Activated naive CD8-positive, alpha-beta T cell treated with anti-CD3 and anti-CD28 coated beads, Interleukin-2, amount 10 ng/mL, durations not matched to agents 7 days and 5 days (primary cell): ENCODE measurements around the gene ADCY9. TPM values are rescaled to one million over a fixed set of nuclear protein-coding genes. Genes with fewer than 3 reads are reported as not detected.

Experiments
- ATAC-seq: fragments of 150-1000 bp; cut with Tn5 transposase; one replicate; pipeline ENCODE4 v1.10.0; 2021; ENCODE audit warnings: low read depth, moderate library complexity
- POLR2A ChIA-PET: fragments of 350-600 bp; sonication (Branson Sonifier 250); formaldehyde crosslinking; loops from one replicate; lab custom pipeline; 2021; ENCODE audit warnings: antibody characterized with exemption; lab: Charles Lee
- DNase-seq: peaks from one replicate; pipeline ENCODE4 v3.0.0; 2021
- H3K27ac Mint-ChIP-seq: one replicate; pipeline ENCODE4 v1.8.0; 2022; ENCODE audit warnings: mild to moderate bottlenecking, mixed read lengths
- H3K27me3 Mint-ChIP-seq: one replicate; pipeline ENCODE4 v1.8.0; 2022; ENCODE audit warnings: mild to moderate bottlenecking, moderate library complexity, mixed read lengths
- H3K36me3 Mint-ChIP-seq: one replicate; pipeline ENCODE4 v1.8.0; 2021; ENCODE audit warnings: mild to moderate bottlenecking, mixed read lengths
- H3K4me1 Mint-ChIP-seq: one replicate; pipeline ENCODE4 v1.8.0; 2021; ENCODE audit warnings: mixed read lengths
- H3K4me3 Mint-ChIP-seq: one replicate; pipeline ENCODE4 v1.8.0; 2022; ENCODE audit warnings: mild to moderate bottlenecking, moderate library complexity, mixed read lengths
- H3K9me3 Mint-ChIP-seq: one replicate; pipeline ENCODE4 v1.8.0; 2021; ENCODE audit warnings: mixed read lengths
- total RNA-seq, 2 experiments: library from RNA; stranded (reverse); gene quantifications; one replicate each; pipeline ENCODE4 v1.2.3, GENCODE V29; 2021

The ADCY9 gene
- total RNA-seq, 2 experiments from 2014 or later = 9.9 to 10.1 TPM

DNA sequence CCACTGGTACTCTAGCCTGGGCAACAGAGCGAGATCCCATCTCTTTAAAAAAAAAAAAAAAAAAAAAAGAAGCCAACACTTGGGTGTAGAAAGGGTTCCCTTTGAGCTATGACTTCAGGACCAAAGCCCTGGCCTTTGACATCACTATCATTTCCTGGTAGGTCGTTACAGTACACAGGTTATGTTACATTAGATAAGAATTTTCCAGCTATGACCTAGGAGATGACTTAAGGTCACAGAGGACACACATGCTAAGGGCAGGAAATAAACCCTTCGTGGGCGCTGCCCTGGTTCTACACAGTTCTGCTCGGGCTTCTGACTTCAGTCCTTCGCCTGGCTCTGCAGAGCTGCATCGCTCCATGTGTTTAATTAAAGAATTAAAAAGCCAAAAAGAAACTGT, 112.0 kb downstream of the ADCY9 start:
- peaks cover 2% of the 10 kb centered on the region for H3K27me3 Mint-ChIP-seq
- peaks cover 13% of the 10 kb centered on the region for H3K4me1 Mint-ChIP-seq
- DNase-seq (no peak), ATAC-seq (no peak)
- no peak overlapping the region for H3K27ac Mint-ChIP-seq
- no peaks in the 10 kb centered on the region for H3K9me3 Mint-ChIP-seq
- POLR2A ChIA-PET = no interaction called here
- H3K36me3 Mint-ChIP-seq = no peaks in the 10 kb centered on the region
- H3K4me3 Mint-ChIP-seq = no peak overlapping the region

DNA sequence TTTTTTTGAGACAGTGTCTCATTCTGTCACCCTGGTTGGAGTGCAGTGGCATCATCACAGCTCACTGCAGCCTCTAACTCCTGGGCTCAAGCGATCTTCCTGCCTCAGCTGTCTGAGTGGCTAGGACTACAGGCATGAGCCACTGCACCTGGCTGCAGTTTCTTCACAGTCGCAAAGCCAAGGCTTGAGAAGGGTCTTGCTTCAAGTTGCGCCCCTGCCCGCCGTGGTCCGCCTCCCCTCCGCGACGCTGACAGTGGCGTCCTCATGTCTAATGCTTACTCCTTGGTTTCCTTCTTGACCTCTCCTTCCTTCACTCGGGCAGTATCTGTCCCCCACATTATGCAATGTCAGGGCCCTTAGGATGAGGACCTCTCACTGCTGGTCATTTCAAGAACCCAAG, 112.7 kb downstream of the ADCY9 start:
- Mint-ChIP-seq H3K4me3 (no peak overlapping the region), H3K9me3 (no peaks in the 10 kb centered on the region), H3K36me3 (no peaks in the 10 kb centered on the region), H3K27me3 (peaks cover 2% of the 10 kb centered on the region), H3K4me1 (peaks cover 13% of the 10 kb centered on the region), H3K27ac (no peak overlapping the region)
- DNase-seq (no peak), ATAC-seq (no peak)
- POLR2A ChIA-PET = no interaction called here

DNA sequence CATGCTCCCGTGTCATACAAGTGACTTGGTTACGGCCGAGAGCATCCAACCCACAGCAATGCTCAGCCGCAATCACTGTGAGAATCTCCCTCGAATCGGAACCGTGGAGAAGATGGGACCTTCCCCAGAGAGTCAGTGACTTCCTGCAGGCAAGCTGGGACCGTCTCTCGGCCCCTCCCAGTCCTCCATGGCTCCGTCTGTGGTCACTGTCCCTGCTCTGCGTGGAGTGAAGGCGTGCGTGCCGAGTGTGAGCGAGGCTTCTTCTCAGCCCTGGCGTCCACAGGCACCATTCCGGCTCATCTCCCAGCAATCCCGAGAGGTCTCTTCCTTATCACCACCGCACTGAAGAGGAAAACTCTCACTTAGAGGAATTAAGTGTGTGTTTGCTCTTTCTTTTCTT, 113.1 kb downstream of the ADCY9 start:
- Mint-ChIP-seq H3K36me3 (no peaks in the 10 kb centered on the region), H3K9me3 (no peaks in the 10 kb centered on the region), H3K4me1 (peaks cover 13% of the 10 kb centered on the region), H3K27me3 (peaks cover 2% of the 10 kb centered on the region), H3K4me3 (no peak overlapping the region), H3K27ac (no peak overlapping the region)
- DNase-seq (no peak), ATAC-seq (no peak)
- POLR2A ChIA-PET = no interaction called here

DNA sequence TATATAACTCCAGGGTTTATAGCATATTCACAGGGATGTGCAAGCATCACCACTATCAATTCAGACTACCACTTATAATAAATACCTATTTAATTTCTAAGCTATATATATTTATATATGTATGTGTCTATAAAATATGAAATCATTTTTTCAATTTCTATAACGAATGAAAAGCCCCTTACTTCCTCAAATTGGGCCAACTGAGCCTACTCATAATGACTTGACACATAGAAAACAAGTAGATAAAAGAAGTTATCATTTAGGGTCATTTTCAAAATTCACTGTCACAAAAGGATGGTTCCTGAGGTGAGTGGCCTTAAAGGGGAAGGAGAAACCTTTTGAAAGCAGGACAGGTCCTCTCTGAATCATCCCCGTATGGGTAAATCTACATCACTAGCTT, 114.1 kb downstream of the ADCY9 start:
- H3K36me3 Mint-ChIP-seq = no peaks in the 10 kb centered on the region
- no peak for DNase-seq
- no peaks in the 10 kb centered on the region for H3K9me3 Mint-ChIP-seq
- POLR2A ChIA-PET = no interaction called here
- H3K27ac Mint-ChIP-seq = no peak overlapping the region
- no peak overlapping the region for H3K4me3 Mint-ChIP-seq
- H3K4me1 Mint-ChIP-seq = peaks cover 13% of the 10 kb centered on the region
- ATAC-seq = no peak
- peaks cover 2% of the 10 kb centered on the region for H3K27me3 Mint-ChIP-seq

DNA sequence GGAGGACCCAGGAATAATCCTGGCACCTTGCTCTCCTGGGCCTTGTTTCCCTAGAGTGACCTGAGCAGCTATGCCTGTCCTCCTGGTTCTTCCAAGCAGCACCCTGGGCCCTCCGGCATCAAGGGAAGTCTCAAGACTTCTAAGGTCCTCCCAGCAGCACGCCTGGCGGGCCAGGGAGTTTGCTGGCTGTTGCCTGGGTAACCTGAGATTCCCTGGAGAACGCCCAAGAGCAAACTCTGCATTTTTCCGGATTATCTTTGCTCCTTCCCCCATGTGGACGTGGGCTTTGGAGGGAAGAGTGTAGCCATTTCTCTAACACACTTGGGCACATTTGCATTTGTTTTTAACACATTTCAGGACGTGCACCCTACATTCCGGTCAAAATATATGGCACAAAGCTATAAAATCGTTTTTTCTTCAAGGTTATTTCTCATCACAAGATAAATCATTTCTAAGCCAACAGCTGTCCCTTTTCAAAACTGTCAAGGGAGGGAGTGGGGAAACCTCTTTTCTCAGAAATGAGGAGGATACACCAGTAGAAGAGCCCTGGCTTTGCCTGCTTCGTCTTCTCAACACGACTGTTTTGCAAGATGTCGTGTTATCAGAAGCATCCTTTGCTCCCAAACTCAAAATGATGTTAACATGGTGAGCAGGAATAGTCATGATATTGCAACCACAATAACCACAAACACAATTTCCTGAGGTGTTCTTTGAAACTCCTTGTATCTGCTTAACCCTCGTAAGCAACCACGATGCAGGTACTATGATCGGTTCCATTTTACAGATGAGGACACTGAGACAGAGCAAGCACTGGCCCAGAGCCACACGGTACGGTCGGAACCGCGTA, 116.5 kb downstream of the ADCY9 start:
- Mint-ChIP-seq H3K36me3 (no peaks in the 10 kb centered on the region), H3K4me3 (peak overlapping the region; percentile 55), H3K9me3 (no peaks in the 10 kb centered on the region), H3K27me3 (peaks cover 2% of the 10 kb centered on the region), H3K27ac (no peak overlapping the region), H3K4me1 (peaks cover 13% of the 10 kb centered on the region)
- DNase-seq = no peak
- POLR2A ChIA-PET = no interaction called here
- peak; percentile 58 for ATAC-seq

DNA sequence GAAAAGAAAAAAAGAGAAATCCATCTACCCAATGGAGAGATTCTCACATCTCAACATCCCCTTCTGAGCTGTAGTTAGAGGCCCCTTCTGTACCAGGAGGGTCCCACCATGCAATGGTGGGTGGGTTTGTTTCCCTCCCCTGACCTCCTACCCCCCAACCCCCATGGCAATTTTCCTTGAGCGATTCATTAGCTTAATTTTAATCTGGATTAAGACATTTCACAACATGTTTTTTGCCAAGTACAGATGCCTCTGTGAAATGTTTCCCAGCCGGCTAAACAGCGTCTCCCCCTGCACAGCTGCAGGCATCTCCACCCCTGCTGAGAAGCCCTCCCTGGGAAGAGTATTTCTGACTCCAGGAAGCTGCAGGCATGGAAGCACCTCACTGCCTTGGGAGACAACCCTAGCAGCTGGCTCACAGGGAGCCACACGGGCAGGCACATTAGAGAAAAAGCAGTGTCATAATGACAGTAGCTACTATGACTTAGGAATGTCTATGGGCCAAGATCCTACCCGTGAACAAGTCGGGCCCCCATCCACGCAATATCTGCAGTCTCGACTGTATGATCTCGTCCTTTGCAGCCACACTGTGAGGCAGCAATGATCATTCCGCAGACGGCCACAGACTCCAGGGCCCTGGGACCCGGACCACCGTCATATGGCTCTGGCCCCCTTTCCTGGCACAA, 117.3 kb downstream of the ADCY9 start:
- H3K36me3 Mint-ChIP-seq = no peaks in the 10 kb centered on the region
- peaks cover 13% of the 10 kb centered on the region for H3K4me1 Mint-ChIP-seq
- H3K9me3 Mint-ChIP-seq = no peaks in the 10 kb centered on the region
- POLR2A ChIA-PET = interaction anchor here (0.7 kb wide), 1 partner anchor 16 kb away, joined by 4 read pairs; no protein-coding TSS in a partner anchor
- no peak for DNase-seq
- peaks cover 2% of the 10 kb centered on the region for H3K27me3 Mint-ChIP-seq
- no peak overlapping the region for H3K4me3 Mint-ChIP-seq
- no peak for ATAC-seq
- no peak overlapping the region for H3K27ac Mint-ChIP-seq

DNA sequence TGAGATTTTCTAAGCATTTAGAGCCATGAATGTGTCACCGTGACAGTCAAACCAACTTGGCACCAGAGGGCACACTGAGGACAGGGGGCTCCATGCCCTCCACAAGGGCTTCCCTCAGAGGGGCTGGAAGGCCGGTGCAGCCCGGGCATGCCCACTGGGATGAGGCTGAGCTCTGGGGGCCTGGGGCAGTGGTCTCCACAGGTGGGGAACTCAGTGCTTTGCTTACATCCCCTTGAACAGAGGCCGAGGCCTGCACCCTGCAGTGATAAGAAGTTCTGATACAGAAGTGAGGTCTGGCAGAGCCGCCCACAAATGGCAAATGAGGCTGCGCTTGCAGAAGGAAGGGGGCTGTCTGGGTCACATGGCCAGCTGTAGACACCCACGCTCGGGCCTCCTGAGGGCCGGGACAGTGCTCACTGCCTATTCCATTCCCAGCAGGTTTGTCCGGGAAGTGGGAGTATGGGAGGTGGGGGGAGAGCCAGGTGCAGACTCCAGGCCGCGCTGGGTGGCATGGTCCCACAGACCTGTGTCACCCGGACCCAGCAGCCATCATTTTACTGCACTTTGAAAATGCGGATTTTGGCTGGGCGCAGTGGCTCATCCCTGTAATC, 118.9 kb downstream of the ADCY9 start:
- Mint-ChIP-seq H3K36me3 (no peaks in the 10 kb centered on the region), H3K4me1 (peaks cover 13% of the 10 kb centered on the region), H3K27ac (no peak overlapping the region), H3K4me3 (no peak overlapping the region), H3K27me3 (peaks cover 2% of the 10 kb centered on the region), H3K9me3 (no peaks in the 10 kb centered on the region)
- POLR2A ChIA-PET = no interaction called here
- DNase-seq = no peak
- ATAC-seq = no peak

DNA sequence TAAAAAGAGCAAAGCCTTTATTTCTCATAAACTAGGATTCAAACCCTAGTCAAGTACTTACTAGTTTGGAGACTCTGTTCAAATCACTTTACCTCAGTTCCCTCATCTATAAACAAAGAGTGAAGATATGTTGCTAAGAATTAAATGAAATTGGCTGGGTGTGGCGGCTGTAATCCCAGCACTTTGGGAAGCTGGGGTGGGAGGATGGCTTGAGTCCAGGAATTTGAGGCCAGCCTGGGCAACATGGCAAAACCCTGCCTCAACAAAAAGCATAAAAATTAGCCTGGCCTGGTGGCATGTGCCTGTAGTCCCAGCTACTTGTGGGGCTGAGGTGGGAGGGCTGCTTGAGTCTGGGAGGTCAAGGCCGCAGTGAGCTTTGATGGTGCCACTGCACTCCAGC, 121.2 kb downstream of the ADCY9 start:
- POLR2A ChIA-PET = no interaction called here
- Mint-ChIP-seq H3K27ac (no peak overlapping the region), H3K4me3 (no peak overlapping the region), H3K36me3 (no peaks in the 10 kb centered on the region), H3K4me1 (peaks cover 6% of the 10 kb centered on the region), H3K9me3 (no peaks in the 10 kb centered on the region), H3K27me3 (no peaks in the 10 kb centered on the region)
- ATAC-seq = no peak
- no peak for DNase-seq

DNA sequence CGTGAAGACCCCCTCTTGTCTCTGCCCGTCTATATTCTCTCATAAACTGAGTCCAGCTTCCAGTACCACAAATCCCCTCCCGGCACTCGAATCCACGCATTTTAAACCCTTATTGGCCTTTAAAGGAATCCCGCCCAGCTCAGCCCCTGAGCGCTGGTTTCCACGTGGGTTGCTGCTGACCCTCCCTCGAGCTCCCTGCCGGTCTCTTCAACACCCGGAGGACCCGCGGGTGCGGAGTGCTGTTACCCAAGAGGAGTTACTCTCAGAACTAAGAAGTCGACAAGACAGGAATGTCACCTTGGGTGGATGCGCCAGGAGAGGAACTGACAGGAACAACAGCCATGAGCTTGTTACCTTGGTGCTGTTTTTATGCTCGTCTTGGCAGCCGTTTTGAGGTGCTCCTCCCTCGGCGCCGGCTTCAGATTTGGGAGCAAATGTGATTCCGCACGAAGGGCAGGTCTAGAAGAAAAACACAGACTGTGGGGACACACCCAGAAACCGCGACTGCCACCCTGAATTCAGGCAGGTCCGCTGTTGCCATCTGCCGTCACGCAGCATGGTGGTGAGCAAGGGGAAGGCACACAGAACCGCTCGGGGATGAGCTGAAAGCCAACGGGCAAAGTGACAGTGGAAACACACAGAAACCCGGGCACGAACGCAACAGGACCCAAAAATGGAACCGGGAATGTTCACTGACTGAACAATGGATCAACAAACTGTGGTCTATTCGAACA, 123.0 kb downstream of the ADCY9 start:
- H3K27me3 Mint-ChIP-seq = no peaks in the 10 kb centered on the region
- no peaks in the 10 kb centered on the region for H3K36me3 Mint-ChIP-seq
- POLR2A ChIA-PET = no interaction called here
- no peaks in the 10 kb centered on the region for H3K9me3 Mint-ChIP-seq
- DNase-seq (no peak), ATAC-seq (no peak)
- no peak overlapping the region for H3K4me3 Mint-ChIP-seq
- no peak overlapping the region for H3K27ac Mint-ChIP-seq
- H3K4me1 Mint-ChIP-seq = no peaks in the 10 kb centered on the region

DNA sequence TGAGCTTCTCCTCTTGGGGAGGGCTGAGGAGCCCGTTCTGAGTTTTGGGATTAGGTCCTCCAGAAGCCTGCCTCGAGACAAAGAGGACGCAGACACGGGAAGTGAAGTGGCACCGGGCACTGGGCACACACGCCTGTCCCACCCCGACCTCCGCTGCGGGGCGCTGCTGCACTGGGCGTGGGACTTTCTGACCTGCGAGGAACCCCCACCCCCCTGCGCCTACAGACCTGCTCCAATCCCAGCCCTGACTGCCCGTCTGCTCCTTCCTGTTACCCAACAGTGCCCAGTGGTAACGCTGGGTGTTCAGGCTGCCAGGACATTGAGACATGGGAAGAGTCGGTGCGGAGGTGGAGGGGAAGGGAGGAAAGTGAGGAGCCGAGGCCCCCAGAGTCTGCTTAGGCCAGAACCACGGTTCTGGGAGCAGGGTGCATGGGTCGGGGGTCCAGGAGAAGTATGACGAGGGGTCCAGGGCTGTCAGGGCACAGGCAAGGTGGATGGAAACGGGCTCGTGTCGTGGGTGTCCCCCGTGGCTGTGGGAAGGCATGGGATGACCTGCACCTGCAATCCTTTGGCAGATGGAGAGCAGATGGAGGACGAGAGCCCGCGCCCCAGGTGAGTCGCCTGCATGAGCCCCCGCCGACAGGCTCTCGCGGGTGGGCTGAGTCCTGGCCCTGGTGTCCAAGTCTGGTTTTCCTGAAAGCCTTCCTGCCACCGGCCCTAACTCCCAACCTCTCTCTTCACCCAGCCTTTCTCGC, 123.8 kb downstream of the ADCY9 start:
- Mint-ChIP-seq H3K27ac (no peak overlapping the region), H3K4me1 (no peaks in the 10 kb centered on the region), H3K4me3 (no peak overlapping the region), H3K9me3 (no peaks in the 10 kb centered on the region), H3K36me3 (no peaks in the 10 kb centered on the region), H3K27me3 (peaks cover 1% of the 10 kb centered on the region)
- POLR2A ChIA-PET = no interaction called here
- ATAC-seq = no peak
- no peak for DNase-seq

DNA sequence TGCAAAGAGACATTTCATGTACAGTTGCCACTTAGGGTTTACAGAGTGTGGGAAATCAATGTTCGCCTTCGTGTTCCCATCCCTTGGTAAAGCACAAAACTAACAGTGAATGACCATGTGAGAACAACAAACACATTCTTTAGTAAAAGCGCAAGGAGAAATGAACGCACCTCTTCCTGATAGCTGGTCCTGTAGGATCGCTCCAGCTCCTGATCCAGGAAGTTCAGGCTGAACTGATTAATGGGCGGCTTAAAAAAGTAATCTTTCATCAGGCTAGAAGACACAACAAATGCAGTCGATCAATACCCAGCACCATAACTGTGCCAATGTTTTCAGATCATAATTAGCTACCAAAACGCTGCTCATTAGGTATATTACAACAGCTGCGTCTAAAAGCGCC, 127.4 kb downstream of the ADCY9 start:
- no peak overlapping the region for H3K27ac Mint-ChIP-seq
- POLR2A ChIA-PET = no interaction called here

DNA sequence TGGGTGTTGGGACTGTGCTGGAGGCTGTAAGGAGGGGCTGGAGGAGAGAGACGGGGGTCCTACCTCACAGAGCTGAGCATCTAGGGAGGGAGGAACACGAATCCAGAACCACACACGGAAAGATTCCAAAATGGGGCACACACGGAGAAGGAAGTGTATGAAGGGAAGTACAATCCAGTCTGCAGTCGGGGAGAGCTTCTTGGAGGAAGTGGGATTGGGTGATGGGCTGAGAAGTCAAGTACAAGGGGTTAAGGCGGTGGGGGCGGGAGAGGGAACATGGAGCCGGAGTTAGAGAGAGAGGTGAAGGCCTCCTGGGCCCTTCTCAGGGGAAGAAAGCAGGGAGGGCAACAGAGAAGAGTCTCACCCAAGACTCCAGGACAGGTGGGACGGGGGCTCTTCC, 128.2 kb downstream of the ADCY9 start:
- ATAC-seq (no peak), DNase-seq (no peak)
- POLR2A ChIA-PET = no interaction called here
- H3K36me3 Mint-ChIP-seq = no peaks in the 10 kb centered on the region
- H3K4me1 Mint-ChIP-seq = peaks cover 1% of the 10 kb centered on the region
- H3K9me3 Mint-ChIP-seq = no peaks in the 10 kb centered on the region
- peaks cover 1% of the 10 kb centered on the region for H3K27me3 Mint-ChIP-seq
- H3K27ac Mint-ChIP-seq = no peak overlapping the region
- H3K4me3 Mint-ChIP-seq = no peak overlapping the region

More for the DNA sequence above, 127.4 kb downstream of the ADCY9 start:
- Mint-ChIP-seq H3K27me3 (peaks cover 1% of the 10 kb centered on the region), H3K4me1 (no peaks in the 10 kb centered on the region), H3K9me3 (no peaks in the 10 kb centered on the region), H3K36me3 (no peaks in the 10 kb centered on the region), H3K4me3 (no peak overlapping the region)
- ATAC-seq (no peak), DNase-seq (no peak)

DNA sequence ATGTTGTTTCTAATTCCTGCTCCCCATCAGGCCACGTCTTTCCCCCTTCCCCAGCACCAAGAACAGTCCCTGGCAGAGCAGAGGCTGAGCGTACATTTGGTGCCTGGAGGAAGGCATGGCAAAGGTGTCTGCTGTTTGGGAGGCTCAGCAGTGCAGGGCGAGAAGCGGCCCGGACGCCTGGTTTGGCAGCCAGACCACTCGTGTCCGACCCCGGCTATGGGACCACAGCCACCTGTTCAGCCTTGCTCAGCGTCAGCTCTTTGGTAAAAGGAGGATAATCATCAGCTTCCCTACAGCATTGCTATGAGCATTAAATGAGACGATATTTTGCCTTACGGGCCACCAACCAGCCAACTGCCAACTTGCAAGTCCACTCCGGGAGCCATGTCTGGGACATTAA, 129.0 kb downstream of the ADCY9 start:
- Mint-ChIP-seq H3K4me1 (peaks cover 1% of the 10 kb centered on the region), H3K27ac (no peak overlapping the region), H3K27me3 (peaks cover 1% of the 10 kb centered on the region), H3K36me3 (no peaks in the 10 kb centered on the region), H3K4me3 (no peak overlapping the region), H3K9me3 (no peaks in the 10 kb centered on the region)
- POLR2A ChIA-PET = no interaction called here
- DNase-seq = no peak
- no peak for ATAC-seq
